Activated CD8-positive, alpha-beta memory T cell treated with anti-CD3 and anti-CD28 coated beads for 1 hour (primary cell): ENCODE results near the gene RNF126.
"Not testable (repeated sequence)": the region's sequence is repeated elsewhere in the genome, so short reads cannot be mapped to it uniquely, and the experiment has no call there.

Experiments
- DNase-seq, 2 donors: peaks; one replicate each; pipeline ENCODE4 v3.0.0-alpha.2; 2020; ENCODE audit warnings: low read depth in 1 of 2; ENCODE audit errors: extremely low read depth in 1 of 2

The RNF126 gene

GRCh38 chr19:616062-616700 lies 46.8 kb downstream of the RNF126 start:
- no peak for DNase-seq

GRCh38 chr19:615619-616018 lies 47.4 kb downstream of the RNF126 start:
- DNase-seq: no peak

GRCh38 chr19:613732-614567 lies 49.1 kb downstream of the RNF126 start:
- no peak for DNase-seq

DNA sequence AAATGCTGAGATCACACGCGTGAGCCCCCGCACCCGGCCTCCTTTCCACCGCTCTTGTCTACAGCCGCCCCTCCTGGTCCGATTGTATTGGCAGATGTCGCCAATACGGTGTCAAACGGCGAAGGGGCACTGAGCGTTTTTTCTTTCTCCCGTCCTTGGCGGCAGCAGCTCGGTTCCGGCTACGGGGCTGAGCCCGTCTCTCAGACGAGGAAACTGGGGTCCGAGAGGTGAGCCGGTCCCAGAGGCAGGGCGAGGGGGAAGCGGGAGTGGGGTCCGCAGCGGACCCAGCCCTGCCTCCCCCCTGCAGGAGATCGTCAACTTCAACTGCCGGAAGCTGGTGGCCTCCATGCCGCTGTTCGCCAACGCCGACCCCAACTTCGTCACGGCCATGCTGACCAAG lies 50.1 kb downstream of the RNF126 start:
- DNase-seq: no peak

- DNase-seq: no peak
Measured at GRCh38 chr19:611481-611868, 51.5 kb downstream of the RNF126 start.

DNA sequence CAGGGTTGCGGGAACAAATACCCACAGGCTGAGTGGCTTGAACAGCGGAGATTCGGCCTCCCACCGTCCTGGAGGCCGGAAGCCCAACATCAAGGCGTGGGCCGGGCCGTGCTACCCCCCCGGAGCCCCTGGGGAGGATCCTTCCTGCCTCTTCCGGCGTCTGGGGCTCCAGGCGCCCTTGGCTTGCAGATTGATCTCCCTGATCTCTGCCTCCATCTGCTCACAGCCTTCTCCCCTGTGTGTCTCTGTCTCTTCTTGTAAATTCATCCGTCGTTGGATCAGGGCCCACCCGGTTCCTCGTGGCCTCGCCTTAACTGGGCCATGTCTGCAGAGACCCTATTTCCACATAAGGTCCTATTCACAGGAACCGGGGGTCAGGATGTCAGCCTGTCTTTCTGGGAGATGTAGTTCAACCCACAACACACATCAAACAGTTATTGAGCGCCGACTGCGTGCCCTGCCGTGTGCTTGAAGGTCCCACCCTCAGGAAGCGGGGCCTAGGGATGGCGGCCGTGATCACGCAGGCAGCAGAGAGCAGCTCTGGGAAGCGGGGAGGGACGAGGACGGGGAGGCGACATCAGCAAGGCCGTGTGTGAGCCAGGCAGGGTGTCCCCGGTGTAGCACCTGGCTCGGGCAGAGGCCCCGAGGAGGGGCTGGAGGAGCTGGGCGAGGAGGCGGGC lies 52.1 kb downstream of the RNF126 start:
- no peak for DNase-seq

GRCh38 chr19:610071-610800 lies 52.8 kb downstream of the RNF126 start:
- DNase-seq: no peak

GRCh38 chr19:609004-609346 lies 54.0 kb downstream of the RNF126 start:
- DNase-seq: no peak

GRCh38 chr19:608155-609003 lies 54.6 kb downstream of the RNF126 start:
- DNase-seq: no peak

GRCh38 chr19:607301-608154 lies 55.5 kb downstream of the RNF126 start:
- DNase-seq: no peak

DNA sequence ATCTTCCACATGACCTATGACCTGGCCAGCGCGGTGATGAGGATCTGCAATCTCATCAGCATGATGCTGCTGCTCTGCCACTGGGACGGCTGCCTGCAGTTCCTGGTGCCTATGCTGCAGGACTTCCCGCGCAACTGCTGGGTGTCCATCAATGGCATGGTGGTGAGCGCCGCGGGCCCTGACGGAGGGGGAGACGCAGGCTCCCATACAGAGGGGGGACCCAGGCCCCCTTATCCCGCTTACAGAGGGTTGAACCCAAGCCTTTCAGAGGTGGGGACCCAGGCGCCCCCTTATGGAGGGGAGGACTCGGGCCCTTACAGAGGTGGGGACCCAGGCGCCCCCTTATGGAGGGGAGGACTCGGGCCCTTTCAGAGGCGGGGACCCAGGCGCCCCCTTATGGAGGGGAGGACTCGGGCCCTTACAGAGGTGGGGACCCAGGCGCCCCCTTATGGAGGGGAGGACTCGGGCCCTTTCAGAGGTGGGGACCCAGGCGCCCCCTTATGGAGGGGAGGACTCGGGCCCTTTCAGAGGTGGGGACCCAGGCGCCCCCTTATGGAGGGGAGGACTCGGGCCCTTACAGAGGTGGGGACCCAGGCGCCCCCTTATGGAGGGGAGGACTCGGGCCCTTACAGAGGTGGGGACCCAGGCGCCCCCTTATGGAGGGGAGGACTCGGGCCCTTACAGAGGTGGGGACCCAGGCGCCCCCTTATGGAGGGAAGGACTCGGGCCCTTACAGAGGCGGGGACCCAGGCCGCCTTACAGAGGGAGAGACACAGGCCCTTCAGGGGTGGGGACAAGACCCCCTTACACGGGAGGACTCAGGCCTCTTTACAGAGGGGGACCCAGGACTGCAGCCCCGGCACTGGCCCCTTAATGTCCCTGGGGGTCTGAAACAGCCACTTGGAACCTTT lies 57.7 kb downstream of the RNF126 start:
- not testable (repeated sequence) for DNase-seq

- no peak for DNase-seq
Measured at GRCh38 chr19:604355-604754, 58.7 kb downstream of the RNF126 start.

GRCh38 chr19:603779-604178 lies 59.2 kb downstream of the RNF126 start:
- not testable (repeated sequence) for DNase-seq

DNA sequence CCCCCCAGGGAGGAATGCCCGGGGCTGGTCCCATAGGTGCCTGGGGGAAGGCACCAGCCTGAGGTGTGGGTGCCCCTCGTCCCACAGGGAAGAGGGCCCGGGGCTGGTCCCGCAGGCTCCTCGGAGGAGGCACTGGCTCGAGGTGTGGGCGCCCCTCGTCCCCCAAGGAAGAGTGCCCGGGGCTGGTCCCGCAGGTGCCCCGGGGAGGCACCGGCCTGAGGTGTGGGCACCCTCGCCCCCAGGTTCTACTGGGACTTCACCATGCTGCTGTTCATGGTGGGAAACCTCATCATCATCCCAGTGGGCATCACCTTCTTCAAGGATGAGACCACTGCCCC lies 59.7 kb downstream of the RNF126 start:
- not testable (repeated sequence) for DNase-seq

DNA sequence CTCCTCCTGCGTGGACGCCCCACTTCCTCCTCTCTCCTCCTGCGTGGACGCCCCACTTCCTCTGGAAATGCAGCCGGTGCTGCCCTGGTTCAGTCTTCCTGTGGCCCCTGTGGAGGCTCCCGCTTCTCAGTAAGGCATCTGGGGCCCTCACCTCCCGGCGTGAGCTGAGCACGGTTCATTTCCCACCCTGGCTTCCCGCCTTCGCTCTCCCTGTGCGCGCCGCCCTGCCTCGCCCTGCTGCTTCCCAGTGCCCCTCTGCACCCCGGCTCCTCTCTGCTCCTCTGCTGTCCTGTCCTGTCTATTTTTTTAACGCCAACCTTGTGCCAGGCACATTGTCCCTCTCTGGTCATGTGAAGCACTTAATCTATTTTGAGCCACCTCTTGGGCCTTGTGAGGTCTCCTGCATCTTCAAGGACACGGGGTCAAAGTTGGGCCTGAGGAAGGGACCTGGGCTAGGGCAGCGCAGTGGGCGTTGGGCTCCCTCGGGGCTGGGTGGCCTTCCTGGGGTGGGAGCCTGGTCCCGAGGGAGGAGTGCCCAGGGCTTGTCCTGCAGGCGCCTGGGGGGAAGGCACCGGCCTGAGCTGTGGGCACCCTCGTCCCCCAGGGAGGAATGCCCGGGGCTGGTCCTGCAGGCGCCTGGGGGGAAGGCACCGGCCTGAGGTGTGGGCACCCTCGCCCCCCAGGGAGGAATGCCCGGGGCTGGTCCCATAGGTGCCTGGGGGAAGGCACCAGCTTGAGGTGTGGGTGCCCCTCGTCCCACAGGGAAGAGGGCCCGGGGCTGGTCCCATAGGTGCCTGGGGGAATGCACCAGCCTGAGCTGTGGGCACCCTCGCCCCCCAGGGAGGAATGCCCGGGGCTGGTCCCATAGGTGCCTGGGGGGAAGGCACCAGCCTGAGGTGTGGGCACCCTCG lies 60.4 kb downstream of the RNF126 start:
- DNase-seq: no peak

- no peak for DNase-seq
Measured at GRCh38 chr19:601790-602189, 61.2 kb downstream of the RNF126 start.

DNA sequence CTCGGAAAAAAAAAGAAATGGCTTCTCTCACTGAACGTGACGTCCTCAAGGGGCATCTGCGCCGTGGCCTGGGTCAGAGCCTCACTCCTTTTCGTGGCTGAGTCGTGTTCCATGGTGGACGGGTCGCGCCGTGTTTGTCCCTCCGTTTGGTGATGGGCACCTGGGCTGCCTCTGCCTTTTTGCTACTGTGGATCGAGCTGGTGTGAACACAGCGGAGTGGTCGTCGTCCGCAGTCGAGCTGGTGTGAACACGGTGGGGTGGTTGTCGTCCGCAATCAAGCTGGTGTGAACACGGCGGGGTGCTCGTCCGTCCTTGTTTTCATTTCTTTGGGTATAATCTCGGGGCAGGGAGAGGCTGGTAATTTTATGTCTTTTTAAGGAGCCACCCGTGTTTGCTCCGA lies 61.7 kb downstream of the RNF126 start:
- DNase-seq: no peak
